Spinal cord (tissue), 10 donors: ENCODE results near the gene NPDC1. TPM values are rescaled to one million over a fixed set of nuclear protein-coding genes. Genes with fewer than 3 reads are reported as not detected.

Experiments
- DNase-seq, 6 donors: peaks; one replicate each; pipeline versions ENCODE4 v3.0.0 to v3.0.0-alpha.2; 2013 to 2015; ENCODE audit warnings: low spot score in 6 of 6, low read depth in 4 of 6
- H3K27ac ChIP-seq: one replicate; pipeline ENCODE4 v1.5.1; 2013; ENCODE audit warnings: low read depth, low read length, control low read depth
- H3K27me3 ChIP-seq: one replicate; pipeline ENCODE4 v1.6.1; 2013; ENCODE audit warnings: low read length; ENCODE audit not compliant: control insufficient read depth, insufficient read depth
- H3K36me3 ChIP-seq: one replicate; pipeline ENCODE4 v1.6.1; 2013; ENCODE audit warnings: low read length; ENCODE audit not compliant: control insufficient read depth, insufficient read depth
- H3K4me1 ChIP-seq: one replicate; pipeline ENCODE4 v1.6.1; 2013; ENCODE audit warnings: low read length; ENCODE audit not compliant: control insufficient read depth, insufficient read depth
- H3K4me3 ChIP-seq: one replicate; pipeline ENCODE4 v1.5.1; 2013; ENCODE audit warnings: low read depth, low read length, control low read depth
- H3K9me3 ChIP-seq: one replicate; pipeline ENCODE4 v1.6.1; 2013; ENCODE audit warnings: low read length; ENCODE audit not compliant: control insufficient read depth, insufficient read depth
- WGBS: methylation state at CpG from one replicate; pipeline ENCODE4 v1.1.5; 2013; ENCODE audit warnings: missing lambda C conversion rate; ENCODE audit not compliant: insufficient coverage; 5-methylcytosine and 5-hydroxymethylcytosine counted together
- polyA plus RNA-seq, 2 donors: library from polyadenylated mRNA; unstranded; fragments of 120-200 nt; gene quantifications; one replicate each; pipeline ENCODE4 v1.2.1, GENCODE V29; 2013; ENCODE audit not compliant: insufficient read length in 2 of 2
- total RNA-seq, 2 donors: library from RNA; depleted of rRNA in 1 of 2; stranded (reverse); fragments of 120-200 nt in 1 of 2; fragments of >200 nt in 1 of 2; gene quantifications; one replicate each; pipeline versions ENCODE4 v1.2.3 to v1.2.4, GENCODE V29; 2013 to 2014
- donor health status: healthy.

NPDC1 gene
- total and polyA plus RNA-seq, 4 donors = 26.7 to 276 (median 164) TPM

DNA sequence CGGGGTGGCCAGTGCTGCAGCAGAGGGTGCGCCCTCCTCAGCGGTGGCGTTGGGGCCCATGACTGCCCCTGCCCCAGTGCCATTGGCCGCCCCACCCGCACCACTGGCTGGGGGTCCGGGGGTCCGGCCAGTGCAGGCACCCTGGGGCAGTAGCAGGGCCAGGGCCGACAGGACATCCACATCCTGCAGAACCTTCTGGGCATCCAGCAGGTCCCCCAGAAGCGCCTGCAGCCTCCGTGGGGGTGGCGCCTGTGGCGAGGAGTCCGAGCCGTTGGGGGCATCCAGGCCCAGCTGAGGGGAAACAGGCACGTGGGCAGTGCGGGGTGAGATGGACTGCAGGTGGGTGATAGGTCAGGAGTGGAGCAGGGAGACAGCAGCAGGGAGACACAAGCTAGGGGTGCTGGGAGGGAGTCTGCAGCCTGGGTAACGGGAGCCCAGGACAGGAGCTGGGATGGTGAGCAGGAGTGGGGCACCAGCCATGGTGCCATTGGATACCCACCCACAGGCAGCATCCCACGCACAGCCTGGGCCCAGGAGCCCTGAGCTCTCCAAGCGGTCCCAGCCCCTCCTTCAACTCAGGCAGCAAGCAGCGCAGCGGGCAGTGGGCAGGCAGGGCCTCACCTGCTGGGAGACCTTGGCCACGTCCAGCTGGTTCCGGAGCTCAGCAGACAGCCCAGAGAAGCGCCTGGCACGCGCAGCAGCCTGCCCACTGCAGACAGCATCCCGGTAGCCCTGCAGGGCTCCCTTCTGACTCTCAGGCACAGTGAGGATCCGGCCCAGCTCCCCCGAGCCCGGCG lies 25.0 kb downstream of the NPDC1 start:
- Histone ChIP-seq H3K27me3 (no peaks in the 10 kb centered on the region), H3K4me1 (peaks cover 33% of the 10 kb centered on the region), H3K4me3 (no peak overlapping the region), H3K36me3 (peaks cover 95% of the 10 kb centered on the region), H3K9me3 (no peaks in the 10 kb centered on the region), H3K27ac (no peak overlapping the region)
- WGBS = 93% methylated on average over 31 of the region's 32 CpGs
- DNase-seq = no peak

DNA sequence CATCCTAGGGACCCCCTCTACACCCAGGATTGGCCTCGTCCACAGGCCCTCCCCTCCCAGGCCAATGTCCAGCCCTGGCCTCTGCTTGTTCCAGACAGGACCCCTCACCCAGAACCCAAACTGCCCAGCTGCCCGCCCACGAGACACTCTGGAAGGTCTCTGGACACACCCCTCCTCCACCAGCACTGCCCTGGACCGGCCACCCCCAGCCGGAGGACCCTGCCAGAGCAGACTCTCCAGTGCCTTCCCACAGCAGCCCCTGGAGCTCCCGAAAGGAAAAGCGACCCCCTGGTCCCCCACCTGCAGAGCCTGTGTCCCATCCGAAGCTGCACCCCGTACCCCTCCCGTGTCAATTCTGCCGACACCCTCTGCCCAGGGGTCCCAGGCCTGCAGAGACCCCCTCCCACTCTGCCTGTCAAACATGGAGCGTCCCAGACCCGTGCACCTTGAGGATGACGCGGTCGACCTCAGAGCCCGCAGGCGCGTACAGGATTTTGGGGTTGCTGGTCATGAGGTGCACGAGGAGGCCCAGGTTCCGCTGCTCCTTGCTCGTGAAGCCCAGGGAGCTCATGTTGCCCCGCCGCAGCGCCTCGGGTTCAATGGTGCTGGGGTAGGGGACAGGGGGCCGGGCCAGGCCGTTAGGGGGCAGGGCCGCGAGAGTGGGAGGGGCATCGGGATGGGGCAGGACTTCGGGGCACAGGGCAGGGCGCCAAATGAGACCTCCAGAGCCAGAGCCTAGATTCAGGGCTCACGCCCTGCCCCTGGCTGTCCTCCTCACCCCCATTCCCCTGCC lies 25.9 kb downstream of the NPDC1 start:
- H3K4me1 ChIP-seq = peaks cover 24% of the 10 kb centered on the region
- peaks cover 96% of the 10 kb centered on the region for H3K36me3 ChIP-seq
- DNase-seq = no peak
- no peaks in the 10 kb centered on the region for H3K27me3 ChIP-seq
- 90% methylated on average over 34 of the region's 34 CpGs for WGBS
- H3K9me3 ChIP-seq = no peaks in the 10 kb centered on the region
- H3K4me3 ChIP-seq = no peak overlapping the region
- H3K27ac ChIP-seq = no peak overlapping the region

DNA sequence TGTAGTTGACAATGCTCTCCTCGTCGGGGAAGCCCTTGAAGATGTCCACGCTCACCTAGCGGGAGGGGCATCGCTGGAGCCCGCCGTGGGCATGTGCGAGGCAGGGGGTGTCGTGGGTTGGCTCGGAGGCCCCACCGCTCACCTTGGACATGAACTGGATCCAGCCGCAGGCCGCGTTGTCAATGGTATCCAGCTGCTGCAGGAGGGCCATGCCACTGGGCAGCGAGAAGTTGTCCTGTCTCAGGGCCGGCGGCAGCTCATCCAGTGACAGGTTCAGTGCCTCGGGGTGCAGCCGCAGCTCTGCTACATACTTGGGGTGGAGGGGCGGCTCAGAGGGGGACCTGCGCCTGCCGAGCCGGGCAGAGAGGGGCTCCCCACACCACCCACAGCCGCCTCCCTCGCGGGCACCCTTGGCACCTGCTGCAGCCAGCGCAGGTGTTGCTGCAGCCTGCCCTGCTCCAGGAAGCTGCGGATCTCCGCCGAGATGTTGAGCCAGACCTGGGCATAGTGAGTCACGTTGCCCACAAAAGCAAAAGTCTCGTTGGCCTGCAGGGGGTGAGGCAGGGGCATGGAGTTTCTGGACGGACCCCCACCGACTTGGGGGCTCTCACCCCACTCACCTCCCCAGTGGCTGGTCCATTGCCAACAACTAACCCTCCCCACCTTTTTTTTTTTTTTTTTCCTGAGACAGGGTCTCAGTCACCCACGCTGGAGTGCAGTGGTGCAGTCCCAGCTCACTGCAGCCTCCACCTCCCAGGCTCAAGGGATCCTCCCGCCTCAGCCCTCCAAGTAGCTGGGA lies 27.0 kb downstream of the NPDC1 start:
- no peak for DNase-seq

DNA sequence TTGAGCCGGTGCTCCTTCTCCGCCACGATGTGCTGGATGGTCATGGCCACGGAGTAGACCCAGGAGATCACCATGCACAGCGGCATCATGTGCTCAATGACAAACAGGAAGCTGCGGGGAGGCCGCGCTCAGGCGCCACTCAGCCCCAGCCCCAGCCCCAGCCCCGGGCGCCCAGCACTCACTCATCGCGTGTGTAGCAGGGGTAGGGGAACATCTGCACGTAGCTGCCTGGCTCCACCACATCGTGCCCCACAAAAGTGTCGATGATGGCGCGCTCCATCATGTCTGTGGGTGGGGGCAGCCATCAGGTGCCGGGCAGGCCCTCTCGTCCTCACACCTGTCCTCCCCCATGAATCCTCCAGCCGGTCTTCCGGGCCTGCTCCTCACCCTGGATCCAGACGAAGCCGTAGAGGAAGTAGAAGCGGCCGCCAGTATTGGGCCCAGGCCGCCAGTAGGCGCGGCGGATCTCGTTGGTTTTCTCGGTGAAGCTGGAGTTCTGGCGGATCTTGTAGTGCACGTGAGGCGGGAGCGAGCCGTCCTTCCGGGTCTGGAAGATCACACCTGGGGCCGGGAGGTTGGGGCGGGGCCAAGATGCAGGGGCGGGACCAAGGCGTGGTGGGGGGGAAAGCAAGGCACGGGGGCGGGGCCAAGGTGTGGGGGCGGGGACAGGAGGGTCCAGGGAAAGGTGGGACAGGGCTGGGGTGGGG lies 28.0 kb downstream of the NPDC1 start:
- H3K4me1 ChIP-seq = peaks cover 5% of the 10 kb centered on the region
- no peak overlapping the region for H3K4me3 ChIP-seq
- no peak for DNase-seq
- no peaks in the 10 kb centered on the region for H3K9me3 ChIP-seq
- no peaks in the 10 kb centered on the region for H3K27me3 ChIP-seq
- H3K27ac ChIP-seq = no peak overlapping the region
- WGBS = 96% methylated on average over 36 of the region's 45 CpGs
- peaks cover 98% of the 10 kb centered on the region for H3K36me3 ChIP-seq

More for the DNA sequence above, 27.0 kb downstream of the NPDC1 start:
- no peak overlapping the region for H3K4me3 ChIP-seq
- 91% methylated on average over 34 of the region's 36 CpGs for WGBS
- H3K9me3 ChIP-seq = no peaks in the 10 kb centered on the region
- peaks cover 14% of the 10 kb centered on the region for H3K4me1 ChIP-seq
- H3K27ac ChIP-seq = no peak overlapping the region
- H3K36me3 ChIP-seq = peaks cover 98% of the 10 kb centered on the region
- H3K27me3 ChIP-seq = no peaks in the 10 kb centered on the region

DNA sequence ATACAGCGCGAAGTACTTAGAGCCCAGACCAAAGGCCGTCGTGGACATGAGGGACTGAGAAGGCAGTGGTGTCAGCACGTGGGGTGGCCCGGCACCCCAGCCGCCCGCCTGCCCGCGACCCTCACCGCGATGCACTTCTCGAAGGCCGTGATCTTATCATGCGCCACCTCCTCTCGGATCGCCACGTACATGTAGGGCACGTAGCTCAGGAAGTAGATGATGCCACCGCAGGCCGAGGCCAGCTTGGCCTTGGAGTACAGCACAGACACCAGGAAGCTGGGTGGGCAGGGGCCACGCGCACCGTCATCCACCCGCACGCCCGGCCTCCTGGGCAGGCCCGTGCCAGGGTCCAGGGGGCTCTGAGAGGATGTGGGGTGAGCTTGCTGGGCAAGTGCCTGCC lies 28.9 kb downstream of the NPDC1 start:
- Histone ChIP-seq H3K27ac (no peak overlapping the region), H3K27me3 (no peaks in the 10 kb centered on the region), H3K9me3 (no peaks in the 10 kb centered on the region), H3K36me3 (peaks cover 98% of the 10 kb centered on the region), H3K4me3 (no peak overlapping the region), H3K4me1 (no peaks in the 10 kb centered on the region)
- DNase-seq = no peak
- WGBS = 98% methylated on average over 28 of the region's 28 CpGs

DNA sequence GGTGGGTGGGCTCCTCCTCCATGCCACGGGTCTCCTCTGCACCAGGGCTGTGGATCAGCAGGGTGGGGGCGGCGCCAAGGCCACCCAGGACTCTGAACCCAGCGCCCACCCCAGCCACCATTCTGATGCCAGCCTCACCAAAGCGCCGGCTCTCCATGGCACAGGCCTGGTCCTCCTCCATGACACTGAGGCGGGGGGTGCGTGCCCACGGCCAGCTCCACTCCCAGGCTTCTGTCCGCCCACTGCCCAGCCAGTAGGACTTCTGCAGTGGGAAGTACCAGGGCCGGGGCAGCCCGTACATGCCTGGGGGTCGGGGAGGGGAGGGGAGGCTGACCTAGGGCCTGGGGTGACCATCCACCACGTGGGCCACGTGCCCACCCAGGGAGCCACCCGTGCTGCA lies 29.5 kb downstream of the NPDC1 start:
- H3K9me3 ChIP-seq = no peaks in the 10 kb centered on the region
- H3K36me3 ChIP-seq = peaks cover 98% of the 10 kb centered on the region
- no peaks in the 10 kb centered on the region for H3K4me1 ChIP-seq
- 94% methylated on average over 14 of the region's 16 CpGs for WGBS
- H3K27me3 ChIP-seq = no peaks in the 10 kb centered on the region
- H3K27ac ChIP-seq = no peak overlapping the region
- DNase-seq = no peak
- H3K4me3 ChIP-seq = no peak overlapping the region

DNA sequence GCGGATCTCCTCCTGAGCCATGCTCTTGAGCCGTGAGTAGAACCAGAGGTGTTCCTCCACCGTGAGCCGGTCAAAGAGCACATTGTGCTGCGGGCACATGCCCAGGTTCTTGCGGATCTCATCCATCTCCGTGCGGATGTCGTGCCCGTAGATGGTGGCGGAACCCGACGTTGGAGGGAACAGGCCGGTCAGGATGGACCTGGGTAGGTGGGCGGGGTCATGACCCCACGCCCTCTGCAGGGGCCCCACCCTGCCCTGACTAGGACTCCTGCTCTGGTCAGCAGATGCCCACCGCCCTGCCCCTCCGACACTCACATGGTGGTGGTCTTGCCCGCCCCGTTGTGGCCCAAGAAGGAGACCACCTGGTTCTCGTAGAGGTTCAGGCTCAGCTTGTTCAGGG lies 30.0 kb downstream of the NPDC1 start:
- Histone ChIP-seq H3K27ac (no peak overlapping the region), H3K4me1 (no peaks in the 10 kb centered on the region), H3K4me3 (no peak overlapping the region), H3K36me3 (peaks cover 98% of the 10 kb centered on the region), H3K9me3 (no peaks in the 10 kb centered on the region), H3K27me3 (no peaks in the 10 kb centered on the region)
- WGBS = 96% methylated on average over 20 of the region's 21 CpGs
- DNase-seq = no peak

DNA sequence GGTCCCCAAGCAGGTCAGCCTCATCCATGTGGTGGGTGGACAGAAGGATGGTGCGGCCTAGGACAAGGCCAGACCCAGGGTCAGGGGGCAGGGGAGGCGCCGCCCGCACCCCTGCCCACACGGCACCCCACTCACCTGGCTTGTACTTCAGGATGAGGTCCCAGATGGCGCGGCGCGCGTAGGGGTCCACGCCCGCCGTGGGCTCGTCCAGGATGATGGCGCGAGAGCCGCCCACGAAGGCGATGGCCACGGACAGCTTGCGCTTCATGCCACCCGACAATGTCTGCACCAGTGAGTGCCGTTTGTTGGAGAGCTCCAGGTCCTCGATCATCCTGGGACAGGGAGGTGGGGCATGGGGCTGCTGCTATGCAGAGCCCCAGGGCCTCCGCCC lies 30.4 kb downstream of the NPDC1 start:
- Histone ChIP-seq H3K27ac (no peak overlapping the region), H3K4me3 (no peak overlapping the region), H3K4me1 (no peaks in the 10 kb centered on the region), H3K9me3 (no peaks in the 10 kb centered on the region), H3K36me3 (peaks cover 98% of the 10 kb centered on the region), H3K27me3 (no peaks in the 10 kb centered on the region)
- no peak for DNase-seq
- WGBS = 96% methylated on average over 24 of the region's 25 CpGs
